Smooth muscle cell (in vitro differentiated cells): ENCODE data around the gene SEPTIN10. TPM values are rescaled to one million over a fixed set of nuclear protein-coding genes. Genes with fewer than 3 reads are reported as not detected.

Source experiments
- DNase-seq: peaks from one replicate; lab custom pipeline; 2025; ENCODE audit not compliant: unreplicated experiment; lab: John Stamatoyannopoulos, UW
- H2AFZ ChIP-seq: fragments of 200-600 bp; sonication (generic); 2 replicates; pipeline ENCODE4 v1.6.0; 2016; ENCODE audit warnings: antibody characterized with exemption, low read depth, mild to moderate bottlenecking
- H3F3A ChIP-seq: fragments of 200-600 bp; sonication (generic); 2 replicates; pipeline ENCODE4 v1.6.0; 2017; ENCODE audit warnings: antibody characterized with exemption, low read depth
- H3K27ac ChIP-seq: fragments of 200-600 bp; sonication (generic); 2 replicates; pipeline ENCODE4 v1.5.1; 2016; ENCODE audit warnings: low read depth, mild to moderate bottlenecking
- H3K27me3 ChIP-seq: fragments of 200-600 bp; sonication (generic); 2 replicates; pipeline ENCODE4 v1.6.1; 2016; ENCODE audit warnings: low read depth, mild to moderate bottlenecking
- H3K36me3 ChIP-seq: fragments of 200-600 bp; sonication (generic); 2 replicates; pipeline ENCODE4 v1.5.1; 2016; ENCODE audit warnings: low read depth
- H3K4me1 ChIP-seq: fragments of 200-600 bp; sonication (generic); 2 replicates; pipeline ENCODE4 v1.5.1; 2016; ENCODE audit warnings: low read depth
- H3K4me2 ChIP-seq: fragments of 200-600 bp; sonication (generic); 2 replicates; pipeline ENCODE4 v1.6.0; 2016; ENCODE audit warnings: mild to moderate bottlenecking
- H3K4me3 ChIP-seq: fragments of 200-600 bp; sonication (generic); 2 replicates; pipeline ENCODE4 v1.5.1; 2016; ENCODE audit warnings: mild to moderate bottlenecking
- H3K79me2 ChIP-seq: fragments of 200-600 bp; sonication (generic); 2 replicates; pipeline ENCODE4 v1.6.0; 2016; ENCODE audit warnings: low read depth, mild to moderate bottlenecking
- H3K9ac ChIP-seq: fragments of 200-600 bp; sonication (generic); 2 replicates; pipeline ENCODE4 v1.6.0; 2016; ENCODE audit warnings: low read depth
- H3K9me3 ChIP-seq: fragments of 200-600 bp; sonication (generic); replicated peaks from 2 replicates; pipeline ENCODE4 v1.5.1; 2016; ENCODE audit warnings: low read depth
- H4K20me1 ChIP-seq: fragments of 200-600 bp; sonication (generic); 2 replicates; pipeline ENCODE4 v1.6.0; 2016; ENCODE audit warnings: low read depth
- WGBS: methylation state at CpG from one replicate; pipeline ENCODE4 v1.1.7; 2016; ENCODE audit warnings: low lambda C conversion rate; 5-methylcytosine and 5-hydroxymethylcytosine counted together
- polyA plus RNA-seq: library from polyadenylated mRNA; unstranded; fragments of >200 nt; fragmentation: Nextera tagmentation; extraction: Ambion mirVana; gene quantifications from 2 replicates; pipeline ENCODE4 v1.2.1, GENCODE V29; 2016
- total RNA-seq: library from RNA; depleted of rRNA; stranded (reverse); fragments of >200 nt; gene quantifications from 2 replicates; pipeline ENCODE4 v1.2.3, GENCODE V29; 2014
- TF ChIP-seq, protein P1 (sequence below): fragments of 200-600 bp; sonication (generic); IDR thresholded peaks from 2 replicates; pipeline ENCODE4 v1.5.1; 2017; ENCODE audit warnings: borderline replicate concordance, mild to moderate bottlenecking, antibody characterized with exemption; ENCODE audit not compliant: insufficient read depth, poor library complexity, severe bottlenecking

SEPTIN10 gene
- total and polyA plus RNA-seq, 2 experiments from 2014 or later = 39.2 to 92.1 TPM

GRCh38 chr2:109611467-109612095 lies 2.2 kb downstream of the SEPTIN10 start:
- H3K79me2 ChIP-seq = peaks cover 82% of the 10 kb centered on the region
- H3K36me3 ChIP-seq = no peaks in the 10 kb centered on the region
- peaks cover 46% of the 10 kb centered on the region for H4K20me1 ChIP-seq
- peak overlapping the region; percentile 89 for H3K4me2 ChIP-seq
- no peak for DNase-seq
- H3K27me3 ChIP-seq = no peaks in the 10 kb centered on the region
- TF ChIP-seq, protein P1, sequence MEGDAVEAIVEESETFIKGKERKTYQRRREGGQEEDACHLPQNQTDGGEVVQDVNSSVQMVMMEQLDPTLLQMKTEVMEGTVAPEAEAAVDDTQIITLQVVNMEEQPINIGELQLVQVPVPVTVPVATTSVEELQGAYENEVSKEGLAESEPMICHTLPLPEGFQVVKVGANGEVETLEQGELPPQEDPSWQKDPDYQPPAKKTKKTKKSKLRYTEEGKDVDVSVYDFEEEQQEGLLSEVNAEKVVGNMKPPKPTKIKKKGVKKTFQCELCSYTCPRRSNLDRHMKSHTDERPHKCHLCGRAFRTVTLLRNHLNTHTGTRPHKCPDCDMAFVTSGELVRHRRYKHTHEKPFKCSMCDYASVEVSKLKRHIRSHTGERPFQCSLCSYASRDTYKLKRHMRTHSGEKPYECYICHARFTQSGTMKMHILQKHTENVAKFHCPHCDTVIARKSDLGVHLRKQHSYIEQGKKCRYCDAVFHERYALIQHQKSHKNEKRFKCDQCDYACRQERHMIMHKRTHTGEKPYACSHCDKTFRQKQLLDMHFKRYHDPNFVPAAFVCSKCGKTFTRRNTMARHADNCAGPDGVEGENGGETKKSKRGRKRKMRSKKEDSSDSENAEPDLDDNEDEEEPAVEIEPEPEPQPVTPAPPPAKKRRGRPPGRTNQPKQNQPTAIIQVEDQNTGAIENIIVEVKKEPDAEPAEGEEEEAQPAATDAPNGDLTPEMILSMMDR = no peak
- whole genome bisulfite sequencing = 86% methylated on average over 5 of the region's 5 CpGs
- peaks cover 46% of the 10 kb centered on the region for H3K4me1 ChIP-seq
- peak overlapping the region; percentile 87 for H3K4me3 ChIP-seq
- peak overlapping the region; percentile 97 for H3K27ac ChIP-seq
- H3K9ac ChIP-seq = peak overlapping the region; percentile 88
- no peaks in the 10 kb centered on the region for H3K9me3 ChIP-seq
- H2AFZ ChIP-seq = no peak overlapping the region
- peaks cover 24% of the 10 kb centered on the region for H3F3A ChIP-seq

- peak overlapping the region; percentile 64 for H2AFZ ChIP-seq
- no peaks in the 10 kb centered on the region for H3K27me3 ChIP-seq
- H4K20me1 ChIP-seq = peaks cover 49% of the 10 kb centered on the region
- no peak for DNase-seq
- TF ChIP-seq, protein P1 = no peak
- H3K4me1 ChIP-seq = peaks cover 45% of the 10 kb centered on the region
- no peaks in the 10 kb centered on the region for H3K9me3 ChIP-seq
- peaks cover 88% of the 10 kb centered on the region for H3K79me2 ChIP-seq
- H3K27ac ChIP-seq = peak overlapping the region; percentile 97
- H3K9ac ChIP-seq = peak overlapping the region; percentile 80
- peak overlapping the region; percentile 91 for H3K4me2 ChIP-seq
- no peaks in the 10 kb centered on the region for H3K36me3 ChIP-seq
- peaks cover 20% of the 10 kb centered on the region for H3F3A ChIP-seq
- peak overlapping the region; percentile 50 for H3K4me3 ChIP-seq
- WGBS = 21% methylated on average over 8 of the region's 8 CpGs
Measured at GRCh38 chr2:109609352-109610024, 4.3 kb downstream of the SEPTIN10 start.

DNA sequence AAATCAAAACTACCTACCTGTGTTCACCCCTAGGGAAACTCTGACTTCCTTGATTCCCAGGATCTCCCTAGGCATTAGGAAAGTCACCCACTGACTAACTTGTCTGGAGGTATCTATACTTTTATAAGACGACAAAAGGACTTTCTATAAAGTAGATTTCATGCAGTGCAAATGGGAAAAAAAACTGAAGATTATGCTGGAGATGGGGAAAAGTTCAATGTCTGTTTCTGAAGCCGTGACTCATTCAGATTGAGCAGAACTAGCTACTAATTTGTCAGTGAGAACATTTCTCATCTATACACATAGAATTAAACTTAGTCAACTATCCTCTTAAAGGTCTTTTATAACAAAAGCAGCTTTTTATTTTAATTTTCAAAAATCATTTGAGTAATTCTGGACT lies 6.0 kb downstream of the SEPTIN10 start:
- DNase-seq = no peak
- Histone ChIP-seq H3K27me3 (no peaks in the 10 kb centered on the region), H3F3A (peaks cover 14% of the 10 kb centered on the region), H3K27ac (peak overlapping the region; percentile 97), H3K9me3 (no peaks in the 10 kb centered on the region), H3K79me2 (peaks cover 95% of the 10 kb centered on the region), H4K20me1 (peaks cover 60% of the 10 kb centered on the region), H3K4me1 (peaks cover 45% of the 10 kb centered on the region), H3K36me3 (no peaks in the 10 kb centered on the region), H3K4me2 (peak overlapping the region; percentile 91), H2AFZ (no peak overlapping the region), H3K4me3 (no peak overlapping the region), H3K9ac (peak overlapping the region; percentile 34)
- 40% methylated on average over 2 of the region's 2 CpGs for WGBS
- TF ChIP-seq, protein P1 = no peak

DNA sequence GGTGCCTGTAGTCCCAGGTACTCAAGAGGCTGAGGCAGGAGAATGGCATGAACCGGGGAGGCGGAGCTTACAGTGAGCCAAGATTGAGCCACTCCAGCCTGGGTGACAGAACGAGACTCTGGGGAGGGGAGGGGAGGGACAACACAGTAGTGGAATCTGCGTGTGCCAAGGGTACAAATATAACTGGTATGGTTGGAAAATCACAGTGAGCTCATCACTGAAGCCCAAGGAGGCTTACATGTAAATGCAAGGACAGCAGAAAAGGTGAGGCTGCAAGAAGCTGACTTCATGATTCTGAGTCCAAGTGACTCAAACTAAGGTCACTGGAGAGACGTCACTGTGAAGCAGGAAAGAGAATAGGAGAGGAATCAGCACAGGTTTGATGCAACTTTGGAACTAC lies 9.2 kb downstream of the SEPTIN10 start:
- Histone ChIP-seq H3K4me3 (no peak overlapping the region), H3K27me3 (no peaks in the 10 kb centered on the region), H2AFZ (no peak overlapping the region), H3K79me2 (peaks cover 95% of the 10 kb centered on the region), H3K36me3 (no peaks in the 10 kb centered on the region), H3F3A (peaks cover 2% of the 10 kb centered on the region), H3K27ac (peak overlapping the region; percentile 83), H3K4me2 (no peak overlapping the region), H3K9ac (no peak overlapping the region), H3K4me1 (peaks cover 47% of the 10 kb centered on the region), H3K9me3 (no peaks in the 10 kb centered on the region), H4K20me1 (peaks cover 80% of the 10 kb centered on the region)
- DNase-seq = no peak
- TF ChIP-seq, protein P1 = no peak
- 56% methylated on average over 5 of the region's 5 CpGs for WGBS
